GM23338 (cell line): ENCODE results near the gene SNRNP25. TPM values are rescaled to one million over a fixed set of nuclear protein-coding genes. Genes with fewer than 3 reads are reported as not detected.

Experiments
- ATAC-seq: fragments of 200-7000 bp; cut with Tn5 transposase; 3 replicates; pipeline ENCODE4 v1.9.1; 2020
- DNase-seq: peaks from one replicate; pipeline ENCODE4 v3.0.0-alpha.2; 2015; ENCODE audit warnings: low spot score
- H2AFZ ChIP-seq: fragments of 200-600 bp; sonication (generic); 2 replicates; pipeline ENCODE4 v1.8.0; 2016; ENCODE audit warnings: antibody characterized with exemption, mild to moderate bottlenecking, moderate library complexity
- H3F3A ChIP-seq: fragments of 200-600 bp; sonication (generic); replicated peaks from 2 replicates; pipeline ENCODE4 v1.8.0; 2017; ENCODE audit warnings: antibody characterized with exemption, mixed run types, low read depth
- H3K27ac ChIP-seq: fragments of 200-600 bp; sonication (generic); 2 replicates; pipeline ENCODE4 v1.6.1; 2016; ENCODE audit warnings: low read depth
- H3K27me3 ChIP-seq: fragments of 200-600 bp; sonication (generic); 2 replicates; pipeline ENCODE4 v1.8.0; 2016; ENCODE audit warnings: mild to moderate bottlenecking, mixed run types, moderate library complexity; ENCODE audit not compliant: insufficient read depth
- H3K36me3 ChIP-seq: fragments of 200-600 bp; sonication (generic); 2 replicates; pipeline ENCODE4 v1.8.0; 2016; ENCODE audit warnings: mild to moderate bottlenecking; ENCODE audit not compliant: insufficient read depth
- H3K4me1 ChIP-seq: fragments of 200-600 bp; sonication (generic); 2 replicates; pipeline ENCODE4 v1.8.0; 2016; ENCODE audit warnings: mild to moderate bottlenecking, moderate library complexity; ENCODE audit not compliant: insufficient read depth
- H3K4me2 ChIP-seq: fragments of 200-600 bp; sonication (generic); 2 replicates; pipeline ENCODE4 v1.7.1; 2017; ENCODE audit warnings: mixed run types
- H3K4me3 ChIP-seq: fragments of 200-600 bp; sonication (generic); 2 replicates; pipeline ENCODE4 v1.6.1; 2016; ENCODE audit warnings: mixed run types
- H3K79me2 ChIP-seq: fragments of 200-600 bp; sonication (generic); replicated peaks from 2 replicates; pipeline ENCODE4 v1.8.0; 2017; ENCODE audit warnings: mild to moderate bottlenecking; ENCODE audit not compliant: insufficient read depth
- H3K9me2 ChIP-seq: fragments of 200-600 bp; sonication (generic); 2 replicates; pipeline ENCODE4 v1.8.0; 2017; ENCODE audit not compliant: insufficient read depth
- H4K20me1 ChIP-seq: fragments of 200-600 bp; sonication (generic); replicated peaks from 2 replicates; pipeline ENCODE4 v1.8.0; 2017; ENCODE audit warnings: mild to moderate bottlenecking; ENCODE audit not compliant: insufficient read depth
- H3K27ac Mint-ChIP-seq: 2 replicates; pipeline ENCODE4 v1.8.0; 2020; ENCODE audit warnings: inconsistent platforms, mild to moderate bottlenecking, moderate library complexity, mixed read lengths
- H3K27me3 Mint-ChIP-seq: 3 replicates; pipeline ENCODE4 v1.8.0; 2022; ENCODE audit warnings: low read depth, mild to moderate bottlenecking, moderate library complexity, mixed read lengths, inconsistent platforms; ENCODE audit not compliant: insufficient read depth, poor library complexity
- H3K36me3 Mint-ChIP-seq: 3 replicates; pipeline ENCODE4 v1.8.0; 2021; ENCODE audit warnings: low read depth, mild to moderate bottlenecking, inconsistent platforms, moderate library complexity, mixed read lengths
- H3K4me1 Mint-ChIP-seq: 3 replicates; pipeline ENCODE4 v1.8.0; 2020; ENCODE audit warnings: mild to moderate bottlenecking, inconsistent platforms, mixed read lengths
- H3K4me3 Mint-ChIP-seq: 3 replicates; pipeline ENCODE4 v1.8.0; 2021; ENCODE audit warnings: moderate library complexity, mild to moderate bottlenecking, inconsistent platforms, mixed read lengths
- H3K9me3 Mint-ChIP-seq: 3 replicates; pipeline ENCODE4 v1.8.0; 2020; ENCODE audit warnings: moderate library complexity, mild to moderate bottlenecking, inconsistent platforms, mixed read lengths
- CREB1 ChIP-seq: fragments of 250-450 bp; sonication (Bioruptor Pico); IDR thresholded peaks from 2 replicates; pipeline ENCODE4 v1.5.0; 2020; ENCODE audit warnings: low read depth, mild to moderate bottlenecking, moderate library complexity
- EZH2 ChIP-seq: fragments of 200-600 bp; sonication (generic); IDR thresholded peaks from one replicate; pipeline ENCODE4 v1.8.0; 2017; ENCODE audit warnings: antibody characterized with exemption, mild to moderate bottlenecking, low read depth; ENCODE audit not compliant: unreplicated experiment
- EZH2phosphoT487 ChIP-seq: fragments of 200-600 bp; sonication (generic); IDR thresholded peaks from one replicate; pipeline ENCODE4 v1.8.1; 2018; ENCODE audit warnings: antibody characterized with exemption; ENCODE audit not compliant: unreplicated experiment
- JUNB ChIP-seq: IDR thresholded peaks from one replicate; pipeline ENCODE4 v1.6.1; 2016; ENCODE audit warnings: antibody characterized with exemption; ENCODE audit not compliant: unreplicated experiment
- NANOG ChIP-seq: IDR thresholded peaks from 2 replicates; pipeline ENCODE4 v1.6.1; 2016; ENCODE audit warnings: antibody characterized with exemption, borderline replicate concordance
- POLR2AphosphoS5 ChIP-seq: IDR thresholded peaks from 2 replicates; pipeline ENCODE4 v1.6.1; 2016; ENCODE audit warnings: antibody characterized with exemption, low read depth
- STAT1 ChIP-seq: IDR thresholded peaks from one replicate; pipeline ENCODE4 v1.6.1; 2016; ENCODE audit warnings: antibody characterized with exemption; ENCODE audit not compliant: unreplicated experiment
- ZNF114 ChIP-seq: fragments of 250-450 bp; sonication (Bioruptor Pico); IDR thresholded peaks from 2 replicates; pipeline ENCODE4 v1.5.0; 2020; ENCODE audit warnings: mild to moderate bottlenecking, moderate library complexity
- ZNF331 ChIP-seq: fragments of 250-450 bp; sonication (Bioruptor Pico); IDR thresholded peaks from 2 replicates; pipeline ENCODE4 v1.5.0; 2020; ENCODE audit warnings: low read depth, mild to moderate bottlenecking, moderate library complexity
- polyA plus RNA-seq: library from polyadenylated mRNA; unstranded; fragments of >200 nt; fragmentation: Nextera tagmentation; extraction: Ambion mirVana; gene quantifications from 2 replicates; pipeline ENCODE4 v1.2.1, GENCODE V29; 2016
- total RNA-seq: library from RNA; depleted of rRNA; stranded (reverse); fragments of >200 nt; shearing (Covaris generic); gene quantifications from 2 replicates; pipeline ENCODE4 v1.2.3, GENCODE V29; 2014
- TF ChIP-seq, protein P1 (sequence below), 2 experiments: fragments of 200-600 bp in 1 of 2; sonication (generic) in 1 of 2; conservative IDR thresholded peaks; 2 replicates each; pipeline versions ENCODE4 v1.5.1 to v1.6.1; 2016 to 2017; ENCODE audit warnings: antibody characterized with exemption in 2 of 2, low read depth in 2 of 2, mild to moderate bottlenecking in 2 of 2, moderate library complexity in 1 of 2
- TF ChIP-seq, protein P2 (sequence below): IDR thresholded peaks from 2 replicates; pipeline ENCODE4 v1.6.1; 2016; ENCODE audit warnings: antibody characterized with exemption
- TF ChIP-seq, protein P3 (sequence below): fragments of 250-450 bp; sonication (Bioruptor Pico); IDR thresholded peaks from 2 replicates; pipeline ENCODE4 v1.5.0; 2020; ENCODE audit warnings: mild to moderate bottlenecking, moderate library complexity

SNRNP25 gene
- total and polyA plus RNA-seq, 2 experiments from 2014 or later = 34.4 to 79.5 TPM

DNA sequence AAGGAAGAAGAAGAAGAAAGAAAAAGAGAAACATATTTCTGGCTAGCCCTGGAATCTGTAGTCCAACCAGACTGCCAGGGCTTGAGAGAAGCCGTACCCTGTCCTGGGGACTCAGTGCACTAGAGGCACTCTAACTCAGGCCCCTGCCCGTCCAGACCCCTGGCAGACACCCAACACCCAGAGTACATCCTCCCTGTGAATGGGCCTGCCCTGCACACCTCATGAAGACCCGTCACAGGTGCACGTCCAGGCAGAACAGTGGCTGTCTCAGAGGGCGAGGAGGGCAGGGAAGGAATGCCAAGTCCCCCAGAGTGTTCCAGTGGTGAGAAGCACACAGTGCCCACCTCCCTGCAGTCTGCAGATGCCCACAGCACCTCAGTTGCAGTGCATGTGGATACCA is 47.4 kb downstream of the SNRNP25 start:
- H3K27me3 ChIP-seq = no peaks in the 10 kb centered on the region
- H3K27me3 Mint-ChIP-seq = peaks cover 3% of the 10 kb centered on the region
- no peaks in the 10 kb centered on the region for H3K9me3 Mint-ChIP-seq
- no peaks in the 10 kb centered on the region for H3K36me3 ChIP-seq
- no peaks in the 10 kb centered on the region for H3K9me2 ChIP-seq
- no peak for DNase-seq
- H3K27ac ChIP-seq = no peak overlapping the region
- H3K79me2 ChIP-seq = no peaks in the 10 kb centered on the region
- H3K4me2 ChIP-seq = no peak overlapping the region
- TF ChIP-seq, protein P1, sequence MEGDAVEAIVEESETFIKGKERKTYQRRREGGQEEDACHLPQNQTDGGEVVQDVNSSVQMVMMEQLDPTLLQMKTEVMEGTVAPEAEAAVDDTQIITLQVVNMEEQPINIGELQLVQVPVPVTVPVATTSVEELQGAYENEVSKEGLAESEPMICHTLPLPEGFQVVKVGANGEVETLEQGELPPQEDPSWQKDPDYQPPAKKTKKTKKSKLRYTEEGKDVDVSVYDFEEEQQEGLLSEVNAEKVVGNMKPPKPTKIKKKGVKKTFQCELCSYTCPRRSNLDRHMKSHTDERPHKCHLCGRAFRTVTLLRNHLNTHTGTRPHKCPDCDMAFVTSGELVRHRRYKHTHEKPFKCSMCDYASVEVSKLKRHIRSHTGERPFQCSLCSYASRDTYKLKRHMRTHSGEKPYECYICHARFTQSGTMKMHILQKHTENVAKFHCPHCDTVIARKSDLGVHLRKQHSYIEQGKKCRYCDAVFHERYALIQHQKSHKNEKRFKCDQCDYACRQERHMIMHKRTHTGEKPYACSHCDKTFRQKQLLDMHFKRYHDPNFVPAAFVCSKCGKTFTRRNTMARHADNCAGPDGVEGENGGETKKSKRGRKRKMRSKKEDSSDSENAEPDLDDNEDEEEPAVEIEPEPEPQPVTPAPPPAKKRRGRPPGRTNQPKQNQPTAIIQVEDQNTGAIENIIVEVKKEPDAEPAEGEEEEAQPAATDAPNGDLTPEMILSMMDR (conservative IDR thresholded peaks at IDR 0.05; ENCODE audit: low read depth in 2 of 2) = no peak
- TF ChIP-seq, protein P2, sequence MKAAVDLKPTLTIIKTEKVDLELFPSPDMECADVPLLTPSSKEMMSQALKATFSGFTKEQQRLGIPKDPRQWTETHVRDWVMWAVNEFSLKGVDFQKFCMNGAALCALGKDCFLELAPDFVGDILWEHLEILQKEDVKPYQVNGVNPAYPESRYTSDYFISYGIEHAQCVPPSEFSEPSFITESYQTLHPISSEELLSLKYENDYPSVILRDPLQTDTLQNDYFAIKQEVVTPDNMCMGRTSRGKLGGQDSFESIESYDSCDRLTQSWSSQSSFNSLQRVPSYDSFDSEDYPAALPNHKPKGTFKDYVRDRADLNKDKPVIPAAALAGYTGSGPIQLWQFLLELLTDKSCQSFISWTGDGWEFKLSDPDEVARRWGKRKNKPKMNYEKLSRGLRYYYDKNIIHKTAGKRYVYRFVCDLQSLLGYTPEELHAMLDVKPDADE = no peak
- TF ChIP-seq ZNF331 = no peak
- TF ChIP-seq JUNB = no peak
- no peak for TF ChIP-seq EZH2phosphoT487
- no peak for TF ChIP-seq NANOG
- no peak for TF ChIP-seq STAT1
- no peak for TF ChIP-seq EZH2
- no peak for TF ChIP-seq POLR2AphosphoS5
- TF ChIP-seq, protein P3, sequence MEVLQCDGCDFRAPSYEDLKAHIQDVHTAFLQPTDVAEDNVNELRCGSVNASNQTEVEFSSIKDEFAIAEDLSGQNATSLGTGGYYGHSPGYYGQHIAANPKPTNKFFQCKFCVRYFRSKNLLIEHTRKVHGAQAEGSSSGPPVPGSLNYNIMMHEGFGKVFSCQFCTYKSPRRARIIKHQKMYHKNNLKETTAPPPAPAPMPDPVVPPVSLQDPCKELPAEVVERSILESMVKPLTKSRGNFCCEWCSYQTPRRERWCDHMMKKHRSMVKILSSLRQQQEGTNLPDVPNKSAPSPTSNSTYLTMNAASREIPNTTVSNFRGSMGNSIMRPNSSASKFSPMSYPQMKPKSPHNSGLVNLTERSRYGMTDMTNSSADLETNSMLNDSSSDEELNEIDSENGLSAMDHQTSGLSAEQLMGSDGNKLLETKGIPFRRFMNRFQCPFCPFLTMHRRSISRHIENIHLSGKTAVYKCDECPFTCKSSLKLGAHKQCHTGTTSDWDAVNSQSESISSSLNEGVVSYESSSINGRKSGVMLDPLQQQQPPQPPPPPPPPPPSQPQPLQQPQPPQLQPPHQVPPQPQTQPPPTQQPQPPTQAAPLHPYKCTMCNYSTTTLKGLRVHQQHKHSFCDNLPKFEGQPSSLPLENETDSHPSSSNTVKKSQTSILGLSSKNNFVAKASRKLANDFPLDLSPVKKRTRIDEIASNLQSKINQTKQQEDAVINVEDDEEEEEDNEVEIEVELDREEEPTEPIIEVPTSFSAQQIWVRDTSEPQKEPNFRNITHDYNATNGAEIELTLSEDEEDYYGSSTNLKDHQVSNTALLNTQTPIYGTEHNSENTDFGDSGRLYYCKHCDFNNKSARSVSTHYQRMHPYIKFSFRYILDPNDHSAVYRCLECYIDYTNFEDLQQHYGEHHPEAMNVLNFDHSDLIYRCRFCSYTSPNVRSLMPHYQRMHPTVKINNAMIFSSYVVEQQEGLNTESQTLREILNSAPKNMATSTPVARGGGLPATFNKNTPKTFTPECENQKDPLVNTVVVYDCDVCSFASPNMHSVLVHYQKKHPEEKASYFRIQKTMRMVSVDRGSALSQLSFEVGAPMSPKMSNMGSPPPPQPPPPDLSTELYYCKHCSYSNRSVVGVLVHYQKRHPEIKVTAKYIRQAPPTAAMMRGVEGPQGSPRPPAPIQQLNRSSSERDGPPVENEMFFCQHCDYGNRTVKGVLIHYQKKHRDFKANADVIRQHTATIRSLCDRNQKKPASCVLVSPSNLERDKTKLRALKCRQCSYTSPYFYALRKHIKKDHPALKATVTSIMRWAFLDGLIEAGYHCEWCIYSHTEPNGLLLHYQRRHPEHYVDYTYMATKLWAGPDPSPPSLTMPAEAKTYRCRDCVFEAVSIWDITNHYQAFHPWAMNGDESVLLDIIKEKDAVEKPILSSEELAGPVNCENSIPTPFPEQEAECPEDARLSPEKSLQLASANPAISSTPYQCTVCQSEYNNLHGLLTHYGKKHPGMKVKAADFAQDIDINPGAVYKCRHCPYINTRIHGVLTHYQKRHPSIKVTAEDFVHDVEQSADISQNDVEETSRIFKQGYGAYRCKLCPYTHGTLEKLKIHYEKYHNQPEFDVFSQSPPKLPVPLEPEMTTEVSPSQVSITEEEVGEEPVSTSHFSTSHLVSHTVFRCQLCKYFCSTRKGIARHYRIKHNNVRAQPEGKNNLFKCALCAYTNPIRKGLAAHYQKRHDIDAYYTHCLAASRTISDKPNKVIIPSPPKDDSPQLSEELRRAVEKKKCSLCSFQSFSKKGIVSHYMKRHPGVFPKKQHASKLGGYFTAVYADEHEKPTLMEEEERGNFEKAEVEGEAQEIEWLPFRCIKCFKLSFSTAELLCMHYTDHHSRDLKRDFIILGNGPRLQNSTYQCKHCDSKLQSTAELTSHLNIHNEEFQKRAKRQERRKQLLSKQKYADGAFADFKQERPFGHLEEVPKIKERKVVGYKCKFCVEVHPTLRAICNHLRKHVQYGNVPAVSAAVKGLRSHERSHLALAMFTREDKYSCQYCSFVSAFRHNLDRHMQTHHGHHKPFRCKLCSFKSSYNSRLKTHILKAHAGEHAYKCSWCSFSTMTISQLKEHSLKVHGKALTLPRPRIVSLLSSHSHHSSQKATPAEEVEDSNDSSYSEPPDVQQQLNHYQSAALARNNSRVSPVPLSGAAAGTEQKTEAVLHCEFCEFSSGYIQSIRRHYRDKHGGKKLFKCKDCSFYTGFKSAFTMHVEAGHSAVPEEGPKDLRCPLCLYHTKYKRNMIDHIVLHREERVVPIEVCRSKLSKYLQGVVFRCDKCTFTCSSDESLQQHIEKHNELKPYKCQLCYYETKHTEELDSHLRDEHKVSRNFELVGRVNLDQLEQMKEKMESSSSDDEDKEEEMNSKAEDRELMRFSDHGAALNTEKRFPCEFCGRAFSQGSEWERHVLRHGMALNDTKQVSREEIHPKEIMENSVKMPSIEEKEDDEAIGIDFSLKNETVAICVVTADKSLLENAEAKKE (CRISPR knock-in tag) = no peak
- TF ChIP-seq ZNF114 (CRISPR knock-in tag) = no peak
- TF ChIP-seq CREB1 (CRISPR knock-in tag) = no peak
- H3K4me3 Mint-ChIP-seq = no peak overlapping the region
- no peak overlapping the region for H2AFZ ChIP-seq
- no peaks in the 10 kb centered on the region for H3K4me1 Mint-ChIP-seq
- H3F3A ChIP-seq = 0 out of 2 replicates have a peak, but pooled peaks cover 6% of the 10 kb centered on the region
- H4K20me1 ChIP-seq = peaks cover 2% of the 10 kb centered on the region
- H3K36me3 Mint-ChIP-seq = no peaks in the 10 kb centered on the region
- no peak for ATAC-seq
- no peaks in the 10 kb centered on the region for H3K4me1 ChIP-seq
- no peak overlapping the region for H3K4me3 ChIP-seq
- no peak overlapping the region for H3K27ac Mint-ChIP-seq
